SK-N-SH (cell line): Measurements from ENCODE around the gene SAG. TPM values are rescaled to one million over a fixed set of nuclear protein-coding genes. Genes with fewer than 3 reads are reported as not detected.

ENCODE experiments used
- CTCF ChIA-PET: fragments of 300-600, 350-600 bp; formaldehyde crosslinking; extraction: SDS; loops from one replicate; lab custom pipeline; 2021; lab: Yijun Ruan, JAX
- POLR2A ChIA-PET: fragments of 350-600 bp; sonication (Branson Sonifier 250); formaldehyde crosslinking; extraction: SDS; loops from one replicate; lab custom pipeline; 2020; ENCODE audit warnings: antibody characterized with exemption, inconsistent platforms; lab: Yijun Ruan, JAX
- DNase-seq: peaks from one replicate; pipeline ENCODE4 v3.0.0; 2012
- H2AFZ ChIP-seq: fragments of 200-600 bp; sonication (generic); 2 replicates; pipeline ENCODE4 v1.8.1; 2016; ENCODE audit warnings: antibody characterized with exemption, mild to moderate bottlenecking, low read depth
- H3F3A ChIP-seq: fragments of 200-600 bp; sonication (generic); replicated peaks from 2 replicates; pipeline ENCODE3; 2016; ENCODE audit warnings: antibody characterized with exemption, mild to moderate bottlenecking; ENCODE audit not compliant: insufficient read depth
- H3K27ac ChIP-seq, 2 experiments: fragments of 200-500 bp in 1 of 2; fragments of 200-600 bp in 1 of 2; sonication (Bioruptor generic) in 1 of 2; sonication (generic), shearing (Covaris generic) in 1 of 2; 2 replicates each; pipeline versions ENCODE4 v1.5.1 to v1.6.1; 2014 to 2016; ENCODE audit warnings: low read depth in 2 of 2, inconsistent platforms in 1 of 2, low read length in 1 of 2, mild to moderate bottlenecking in 1 of 2, mixed read lengths in 1 of 2
- H3K27me3 ChIP-seq: fragments of 200-600 bp; sonication (generic), shearing (Covaris generic); 2 replicates; pipeline ENCODE4 v1.6.1; 2016; ENCODE audit warnings: mixed run types; ENCODE audit not compliant: insufficient read depth
- H3K36me3 ChIP-seq, 2 experiments: fragments of 200-500 bp in 1 of 2; fragments of 200-600 bp in 1 of 2; sonication (Bioruptor generic) in 1 of 2; sonication (generic) in 1 of 2; replicated peaks in 1 of 2; 2 replicates each; pipeline versions ENCODE3 to v1.5.1; 2014 to 2016; ENCODE audit warnings: low read length in 1 of 2, mild to moderate bottlenecking in 1 of 2; ENCODE audit not compliant: insufficient read depth in 2 of 2, control insufficient read depth in 1 of 2
- H3K4me1 ChIP-seq, 2 experiments: fragments of 200-500 bp in 1 of 2; fragments of 200-600 bp in 1 of 2; sonication (Bioruptor generic) in 1 of 2; sonication (generic), shearing (Covaris generic) in 1 of 2; 2 replicates each; pipeline versions ENCODE4 v1.5.1 to v1.6.1; 2014 to 2016; ENCODE audit warnings: low read depth in 1 of 2, low read length in 1 of 2, mixed run types in 1 of 2; ENCODE audit not compliant: insufficient read depth in 2 of 2, control insufficient read depth in 1 of 2
- H3K4me2 ChIP-seq: fragments of 200-600 bp; sonication (generic), shearing (Covaris generic); 2 replicates; pipeline ENCODE4 v1.6.1; 2017; ENCODE audit warnings: mixed run types
- H3K4me3 ChIP-seq, 2 experiments: fragments of 200-500 bp in 1 of 2; fragments of 200-600 bp in 1 of 2; sonication (Bioruptor generic) in 1 of 2; sonication (generic), shearing (Covaris generic) in 1 of 2; 2 replicates each; pipeline versions ENCODE4 v1.5.1 to v1.8.1; 2014 to 2016; ENCODE audit warnings: low read depth in 2 of 2, inconsistent platforms in 1 of 2, low read length in 1 of 2, mild to moderate bottlenecking in 1 of 2, mixed read lengths in 1 of 2, moderate library complexity in 1 of 2
- H3K79me2 ChIP-seq: fragments of 200-600 bp; sonication (generic); 2 replicates; pipeline ENCODE4 v1.8.1; 2017; ENCODE audit warnings: mild to moderate bottlenecking; ENCODE audit not compliant: insufficient read depth
- H3K9ac ChIP-seq: fragments of 200-600 bp; sonication (generic); 2 replicates; pipeline ENCODE4 v1.6.1; 2017; ENCODE audit warnings: mixed run types
- H3K9me2 ChIP-seq: fragments of 200-600 bp; sonication (generic); 2 replicates; pipeline ENCODE4 v1.6.1; 2017; ENCODE audit warnings: mixed run types
- H3K9me3 ChIP-seq: fragments of 200-600 bp; sonication (generic); 2 replicates; pipeline ENCODE4 v1.6.1; 2017; ENCODE audit warnings: mixed run types, mild to moderate bottlenecking, moderate library complexity
- H4K20me1 ChIP-seq: fragments of 200-600 bp; sonication (generic); 2 replicates; pipeline ENCODE4 v1.6.1; 2017; ENCODE audit warnings: mild to moderate bottlenecking, mixed run types; ENCODE audit not compliant: insufficient read depth
- CHD2 ChIP-seq: fragments of 150-350 bp; IDR thresholded peaks from 2 replicates; pipeline ENCODE4 v1.6.1; 2018; ENCODE audit warnings: low read length; ENCODE audit not compliant: partially characterized antibody
- EP300 ChIP-seq, 2 experiments: IDR thresholded peaks; 2 replicates each; pipeline versions ENCODE4 v1.4.0 to v1.6.1; 2012; ENCODE audit warnings: borderline replicate concordance in 1 of 2, low read depth in 1 of 2, low read length in 1 of 2
- EZH2phosphoT487 ChIP-seq: fragments of 200-600 bp; sonication (generic); IDR thresholded peaks from 2 replicates; pipeline ENCODE4 v1.6.1; 2017; ENCODE audit warnings: low read depth, mixed run types, mild to moderate bottlenecking, antibody characterized with exemption, moderate library complexity, borderline replicate concordance
- FOSL2 ChIP-seq: IDR thresholded peaks from 2 replicates; pipeline ENCODE4 v1.4.0; 2012; ENCODE audit warnings: low read depth, mild to moderate bottlenecking, moderate library complexity, borderline replicate concordance
- FOXJ3 ChIP-seq: sonication (generic); formaldehyde crosslinking; IDR thresholded peaks from 2 replicates; pipeline ENCODE4 v1.5.1; 2020; ENCODE audit warnings: mild to moderate bottlenecking, missing genetic modification reagents
- GATA2 ChIP-seq: sonication (generic); formaldehyde crosslinking; IDR thresholded peaks from 2 replicates; pipeline ENCODE4 v1.5.0; 2020; ENCODE audit warnings: mild to moderate bottlenecking, missing genetic modification reagents
- MEF2A ChIP-seq: IDR thresholded peaks from 2 replicates; pipeline ENCODE4 v1.4.0; 2012; ENCODE audit warnings: low read depth, borderline replicate concordance
- MXI1 ChIP-seq: IDR thresholded peaks from 2 replicates; pipeline ENCODE4 v1.6.1; 2012; ENCODE audit warnings: mild to moderate bottlenecking, low read depth, low read length, improper control_type of control experiment
- NRF1 ChIP-seq: IDR thresholded peaks from 2 replicates; pipeline ENCODE4 v1.6.1; 2012; ENCODE audit warnings: low read depth, mild to moderate bottlenecking, low read length
- RCOR1 ChIP-seq: fragments of 150-350 bp; IDR thresholded peaks from 2 replicates; pipeline ENCODE4 v1.6.1; 2017; ENCODE audit warnings: antibody characterized with exemption, low read length
- RFX5 ChIP-seq: IDR thresholded peaks from 2 replicates; pipeline ENCODE4 v1.6.1; 2012; ENCODE audit warnings: mild to moderate bottlenecking, improper control_type of control experiment, low read length
- SIN3A ChIP-seq: IDR thresholded peaks from 2 replicates; pipeline ENCODE4 v1.6.1; 2012; ENCODE audit warnings: low read depth, mild to moderate bottlenecking, low read length, moderate library complexity, borderline replicate concordance
- TEAD4 ChIP-seq: IDR thresholded peaks from 2 replicates; pipeline ENCODE4 v1.4.0; 2012; ENCODE audit warnings: mild to moderate bottlenecking, borderline replicate concordance; ENCODE audit not compliant: insufficient read depth
- WGBS: methylation state at CpG from one replicate; pipeline ENCODE4 v1.1.6; 2017; ENCODE audit warnings: low lambda C conversion rate; 5-methylcytosine and 5-hydroxymethylcytosine counted together
- polyA plus RNA-seq, 3 experiments: library from polyadenylated mRNA; depleted of rRNA; stranded (reverse); fragments of >200 nt; gene quantifications; 2 replicates each; pipeline ENCODE4 v1.2.3, GENCODE V29; 2012
- TF ChIP-seq, protein P1 (sequence below): IDR thresholded peaks from 2 replicates; pipeline ENCODE4 v1.4.0; 2012; ENCODE audit warnings: low read depth
- TF ChIP-seq, protein P2 (sequence below): IDR thresholded peaks from 2 replicates; pipeline ENCODE4 v1.4.0; 2012; ENCODE audit warnings: low read depth, borderline replicate concordance
- TF ChIP-seq, protein P3 (sequence below): fragments of 150-350 bp; IDR thresholded peaks from 2 replicates; pipeline ENCODE4 v1.6.1; 2017; ENCODE audit warnings: antibody characterized with exemption, low read length, low read depth, borderline replicate concordance
- TF ChIP-seq, protein P4 (sequence below): IDR thresholded peaks from 2 replicates; pipeline ENCODE4 v1.4.0; 2012; ENCODE audit warnings: low read depth, borderline replicate concordance
- TF ChIP-seq, protein P5 (sequence below): IDR thresholded peaks from 2 replicates; pipeline ENCODE4 v1.6.1; 2012; ENCODE audit warnings: mild to moderate bottlenecking, low read depth, low read length, moderate library complexity

Gene SAG
- polyA plus RNA-seq, 1 of the 3 experiments (the other 2 are of a cell fraction), result not detected

DNA sequence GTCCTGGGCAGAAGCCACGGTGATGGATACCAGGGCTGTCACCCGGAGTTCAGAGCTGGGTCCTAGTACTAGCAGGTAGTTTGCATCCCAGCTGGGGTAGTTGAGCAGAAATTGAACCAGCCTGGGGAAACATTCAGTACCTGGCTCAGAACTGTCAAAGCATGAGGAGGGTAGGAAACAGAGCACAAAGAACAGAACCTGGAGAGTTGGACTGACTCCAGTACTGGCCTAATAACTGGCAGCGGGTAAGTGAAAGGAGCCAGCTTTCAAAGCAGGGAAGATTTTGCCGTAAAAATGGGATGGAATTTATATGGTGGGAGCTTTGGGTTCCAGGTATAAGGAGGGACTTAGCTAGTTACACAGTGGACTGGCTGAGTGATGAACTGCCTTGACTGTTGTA lies 32.4 kb upstream of the SAG start:
- POLR2A ChIA-PET, result no interaction called here
- no peaks in the 10 kb centered on the region for H4K20me1 ChIP-seq
- H3K27ac ChIP-seq, result no peak overlapping the region
- TF ChIP-seq, protein P1, sequence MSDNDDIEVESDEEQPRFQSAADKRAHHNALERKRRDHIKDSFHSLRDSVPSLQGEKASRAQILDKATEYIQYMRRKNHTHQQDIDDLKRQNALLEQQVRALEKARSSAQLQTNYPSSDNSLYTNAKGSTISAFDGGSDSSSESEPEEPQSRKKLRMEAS, result no peak
- TF ChIP-seq RFX5, result no peak
- no peak for TF ChIP-seq FOSL2
- TF ChIP-seq FOXJ3 (CRISPR knock-in tag), result no peak
- TF ChIP-seq, protein P2, sequence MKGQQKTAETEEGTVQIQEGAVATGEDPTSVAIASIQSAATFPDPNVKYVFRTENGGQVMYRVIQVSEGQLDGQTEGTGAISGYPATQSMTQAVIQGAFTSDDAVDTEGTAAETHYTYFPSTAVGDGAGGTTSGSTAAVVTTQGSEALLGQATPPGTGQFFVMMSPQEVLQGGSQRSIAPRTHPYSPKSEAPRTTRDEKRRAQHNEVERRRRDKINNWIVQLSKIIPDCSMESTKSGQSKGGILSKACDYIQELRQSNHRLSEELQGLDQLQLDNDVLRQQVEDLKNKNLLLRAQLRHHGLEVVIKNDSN, result no peak
- TF ChIP-seq EZH2phosphoT487, result no peak
- no peak for TF ChIP-seq GATA2
- TF ChIP-seq, protein P3, sequence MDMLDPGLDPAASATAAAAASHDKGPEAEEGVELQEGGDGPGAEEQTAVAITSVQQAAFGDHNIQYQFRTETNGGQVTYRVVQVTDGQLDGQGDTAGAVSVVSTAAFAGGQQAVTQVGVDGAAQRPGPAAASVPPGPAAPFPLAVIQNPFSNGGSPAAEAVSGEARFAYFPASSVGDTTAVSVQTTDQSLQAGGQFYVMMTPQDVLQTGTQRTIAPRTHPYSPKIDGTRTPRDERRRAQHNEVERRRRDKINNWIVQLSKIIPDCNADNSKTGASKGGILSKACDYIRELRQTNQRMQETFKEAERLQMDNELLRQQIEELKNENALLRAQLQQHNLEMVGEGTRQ, result no peak
- no peak for TF ChIP-seq MEF2A
- no peak for TF ChIP-seq RCOR1
- TF ChIP-seq SIN3A, result no peak
- TF ChIP-seq CHD2, result no peak
- TF ChIP-seq NRF1, result no peak
- no peak for TF ChIP-seq EP300 (IDR thresholded peaks at IDR 0.05; ENCODE audit: borderline replicate concordance in 1 of 2, low read depth in 1 of 2, low read length in 1 of 2)
- TF ChIP-seq, protein P4, sequence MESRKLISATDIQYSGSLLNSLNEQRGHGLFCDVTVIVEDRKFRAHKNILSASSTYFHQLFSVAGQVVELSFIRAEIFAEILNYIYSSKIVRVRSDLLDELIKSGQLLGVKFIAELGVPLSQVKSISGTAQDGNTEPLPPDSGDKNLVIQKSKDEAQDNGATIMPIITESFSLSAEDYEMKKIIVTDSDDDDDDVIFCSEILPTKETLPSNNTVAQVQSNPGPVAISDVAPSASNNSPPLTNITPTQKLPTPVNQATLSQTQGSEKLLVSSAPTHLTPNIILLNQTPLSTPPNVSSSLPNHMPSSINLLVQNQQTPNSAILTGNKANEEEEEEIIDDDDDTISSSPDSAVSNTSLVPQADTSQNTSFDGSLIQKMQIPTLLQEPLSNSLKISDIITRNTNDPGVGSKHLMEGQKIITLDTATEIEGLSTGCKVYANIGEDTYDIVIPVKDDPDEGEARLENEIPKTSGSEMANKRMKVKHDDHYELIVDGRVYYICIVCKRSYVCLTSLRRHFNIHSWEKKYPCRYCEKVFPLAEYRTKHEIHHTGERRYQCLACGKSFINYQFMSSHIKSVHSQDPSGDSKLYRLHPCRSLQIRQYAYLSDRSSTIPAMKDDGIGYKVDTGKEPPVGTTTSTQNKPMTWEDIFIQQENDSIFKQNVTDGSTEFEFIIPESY, result no peak
- TF ChIP-seq, protein P5, sequence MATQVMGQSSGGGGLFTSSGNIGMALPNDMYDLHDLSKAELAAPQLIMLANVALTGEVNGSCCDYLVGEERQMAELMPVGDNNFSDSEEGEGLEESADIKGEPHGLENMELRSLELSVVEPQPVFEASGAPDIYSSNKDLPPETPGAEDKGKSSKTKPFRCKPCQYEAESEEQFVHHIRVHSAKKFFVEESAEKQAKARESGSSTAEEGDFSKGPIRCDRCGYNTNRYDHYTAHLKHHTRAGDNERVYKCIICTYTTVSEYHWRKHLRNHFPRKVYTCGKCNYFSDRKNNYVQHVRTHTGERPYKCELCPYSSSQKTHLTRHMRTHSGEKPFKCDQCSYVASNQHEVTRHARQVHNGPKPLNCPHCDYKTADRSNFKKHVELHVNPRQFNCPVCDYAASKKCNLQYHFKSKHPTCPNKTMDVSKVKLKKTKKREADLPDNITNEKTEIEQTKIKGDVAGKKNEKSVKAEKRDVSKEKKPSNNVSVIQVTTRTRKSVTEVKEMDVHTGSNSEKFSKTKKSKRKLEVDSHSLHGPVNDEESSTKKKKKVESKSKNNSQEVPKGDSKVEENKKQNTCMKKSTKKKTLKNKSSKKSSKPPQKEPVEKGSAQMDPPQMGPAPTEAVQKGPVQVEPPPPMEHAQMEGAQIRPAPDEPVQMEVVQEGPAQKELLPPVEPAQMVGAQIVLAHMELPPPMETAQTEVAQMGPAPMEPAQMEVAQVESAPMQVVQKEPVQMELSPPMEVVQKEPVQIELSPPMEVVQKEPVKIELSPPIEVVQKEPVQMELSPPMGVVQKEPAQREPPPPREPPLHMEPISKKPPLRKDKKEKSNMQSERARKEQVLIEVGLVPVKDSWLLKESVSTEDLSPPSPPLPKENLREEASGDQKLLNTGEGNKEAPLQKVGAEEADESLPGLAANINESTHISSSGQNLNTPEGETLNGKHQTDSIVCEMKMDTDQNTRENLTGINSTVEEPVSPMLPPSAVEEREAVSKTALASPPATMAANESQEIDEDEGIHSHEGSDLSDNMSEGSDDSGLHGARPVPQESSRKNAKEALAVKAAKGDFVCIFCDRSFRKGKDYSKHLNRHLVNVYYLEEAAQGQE, result no peak
- no peak for TF ChIP-seq TEAD4
- TF ChIP-seq MXI1, result no peak
- no peak overlapping the region for H3K4me3 ChIP-seq
- no peaks in the 10 kb centered on the region for H3K9me3 ChIP-seq
- no peak overlapping the region for H3K4me2 ChIP-seq
- H3K9ac ChIP-seq, result no peak overlapping the region
- H2AFZ ChIP-seq, result no peak overlapping the region
- no peaks in the 10 kb centered on the region for H3F3A ChIP-seq
- peaks cover 85 to 93% of the 10 kb centered on the region in 2 experiments for H3K36me3 ChIP-seq
- 84% methylated on average over 4 of the region's 4 CpGs for WGBS
- no peak for DNase-seq
- CTCF ChIA-PET, result interaction anchor here (0.6 to 1.0 kb wide), 2 partner anchors 168 to 576 kb away, joined by 3 read pairs; no protein-coding TSS in a partner anchor
- no peaks in the 10 kb centered on the region for H3K9me2 ChIP-seq
- no peaks in the 10 kb centered on the region for H3K79me2 ChIP-seq
- H3K4me1 ChIP-seq, result peaks cover 0 to 7% of the 10 kb centered on the region in 2 experiments; a peak in 2 of 4 replicates
- no peaks in the 10 kb centered on the region for H3K27me3 ChIP-seq
